ENCODE results near the gene C9orf57. TPM values are rescaled to one million over a fixed set of nuclear protein-coding genes. Genes with fewer than 3 reads are reported as not detected.
"Not testable (repeated sequence)": the region's sequence is repeated elsewhere in the genome, so short reads cannot be mapped to it uniquely, and the experiment has no call there.

The C9orf57 gene
- total and polyA plus RNA-seq, 8 donors: 0.10 TPM; not detected in 7

DNA sequence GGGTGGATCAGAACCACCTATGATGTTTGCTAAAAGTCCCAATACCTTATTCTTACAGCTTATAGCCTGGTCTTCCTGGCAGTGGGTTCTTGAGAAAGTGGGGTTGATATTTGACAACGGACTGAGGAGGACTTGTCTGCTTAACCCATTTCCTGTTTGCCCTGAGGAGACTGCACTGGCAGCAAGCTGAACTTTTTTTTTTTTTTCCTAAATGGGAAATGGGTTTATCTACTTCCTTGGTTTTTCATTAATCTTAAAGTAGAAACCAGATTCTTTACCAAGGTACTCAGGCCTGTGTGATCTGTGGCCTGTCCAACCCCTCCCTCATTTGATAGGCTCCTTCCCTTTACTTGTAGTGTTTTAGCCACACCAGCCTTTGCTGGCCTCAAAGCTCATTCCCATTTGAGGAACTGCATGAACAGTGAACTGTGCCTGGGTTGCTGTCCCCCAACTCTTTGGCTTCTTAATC is 47.1 kb downstream of the C9orf57 start:
- no peaks in the 10 kb centered on the region for H3K4me1 ChIP-seq
- H3K36me3 ChIP-seq: no peaks in the 10 kb centered on the region
- DNase-seq (peak in 1 of 4 donors; percentile 2), ATAC-seq (peak; percentile 27)
- H3K4me3 ChIP-seq: no peak overlapping the region
- intact Hi-C loops (cut with DNase I): no loop called here
- no peak overlapping the region for H3K27ac ChIP-seq
- no peaks in the 10 kb centered on the region for H3K9me3 ChIP-seq
- TF ChIP-seq, protein P1, sequence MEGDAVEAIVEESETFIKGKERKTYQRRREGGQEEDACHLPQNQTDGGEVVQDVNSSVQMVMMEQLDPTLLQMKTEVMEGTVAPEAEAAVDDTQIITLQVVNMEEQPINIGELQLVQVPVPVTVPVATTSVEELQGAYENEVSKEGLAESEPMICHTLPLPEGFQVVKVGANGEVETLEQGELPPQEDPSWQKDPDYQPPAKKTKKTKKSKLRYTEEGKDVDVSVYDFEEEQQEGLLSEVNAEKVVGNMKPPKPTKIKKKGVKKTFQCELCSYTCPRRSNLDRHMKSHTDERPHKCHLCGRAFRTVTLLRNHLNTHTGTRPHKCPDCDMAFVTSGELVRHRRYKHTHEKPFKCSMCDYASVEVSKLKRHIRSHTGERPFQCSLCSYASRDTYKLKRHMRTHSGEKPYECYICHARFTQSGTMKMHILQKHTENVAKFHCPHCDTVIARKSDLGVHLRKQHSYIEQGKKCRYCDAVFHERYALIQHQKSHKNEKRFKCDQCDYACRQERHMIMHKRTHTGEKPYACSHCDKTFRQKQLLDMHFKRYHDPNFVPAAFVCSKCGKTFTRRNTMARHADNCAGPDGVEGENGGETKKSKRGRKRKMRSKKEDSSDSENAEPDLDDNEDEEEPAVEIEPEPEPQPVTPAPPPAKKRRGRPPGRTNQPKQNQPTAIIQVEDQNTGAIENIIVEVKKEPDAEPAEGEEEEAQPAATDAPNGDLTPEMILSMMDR (IDR thresholded peaks at IDR 0.05): no peak
- no peaks in the 10 kb centered on the region for H3K27me3 ChIP-seq

DNA sequence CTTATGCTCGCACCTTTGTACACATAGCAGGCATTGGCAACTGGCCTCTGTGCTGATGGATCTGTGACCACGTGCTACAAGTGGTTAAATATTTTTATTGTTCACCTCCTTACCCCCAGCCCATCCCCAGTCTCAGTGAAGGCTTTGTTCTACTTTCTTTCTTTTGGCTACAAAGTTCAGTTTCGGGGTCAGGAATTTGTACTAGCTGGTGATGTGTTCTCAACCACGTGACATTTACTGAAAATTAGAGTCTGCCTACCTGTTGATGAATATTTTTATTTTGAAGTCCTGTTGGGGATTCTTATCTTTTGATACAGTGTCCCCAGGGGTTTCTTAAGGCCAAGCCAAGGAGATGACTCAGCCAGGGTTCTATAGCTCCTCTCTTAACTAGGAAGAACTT is 47.8 kb downstream of the C9orf57 start:
- Histone ChIP-seq H3K27ac (no peak overlapping the region), H3K4me3 (no peak overlapping the region), H3K9me3 (no peaks in the 10 kb centered on the region), H3K4me1 (no peaks in the 10 kb centered on the region), H3K27me3 (no peaks in the 10 kb centered on the region), H3K36me3 (no peaks in the 10 kb centered on the region)
- no peak for ATAC-seq
- intact Hi-C loops (cut with DNase I): no loop called here
- TF ChIP-seq, protein P1 (IDR thresholded peaks at IDR 0.05): no peak
- DNase-seq: no peak

DNA sequence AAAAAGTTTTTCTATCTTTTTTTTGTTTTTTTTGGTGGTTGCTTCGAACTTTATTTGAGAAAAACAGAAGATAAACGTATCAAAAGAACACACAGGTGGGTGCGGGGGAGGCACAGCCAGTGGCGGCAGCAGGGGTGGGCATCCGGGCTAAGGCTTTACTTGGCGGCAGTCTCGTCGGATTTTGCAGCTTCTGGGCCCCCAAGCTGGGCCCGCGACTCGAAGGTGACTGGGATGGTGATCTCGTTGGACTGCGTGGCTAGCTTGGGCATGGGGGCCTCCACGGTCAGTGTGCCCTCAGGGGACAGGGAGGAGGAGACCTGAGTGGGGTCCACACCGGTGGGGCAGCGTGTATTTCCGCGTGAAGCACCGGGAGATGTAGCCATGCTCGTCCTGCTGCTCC is 52.7 kb downstream of the C9orf57 start:
- intact Hi-C loops (cut with DNase I); H3K4me3 ChIP-seq; H3K36me3 ChIP-seq; DNase-seq; H3K4me1 ChIP-seq; H3K27me3 ChIP-seq; ATAC-seq; H3K27ac ChIP-seq; H3K9me3 ChIP-seq: not testable (repeated sequence)

DNA sequence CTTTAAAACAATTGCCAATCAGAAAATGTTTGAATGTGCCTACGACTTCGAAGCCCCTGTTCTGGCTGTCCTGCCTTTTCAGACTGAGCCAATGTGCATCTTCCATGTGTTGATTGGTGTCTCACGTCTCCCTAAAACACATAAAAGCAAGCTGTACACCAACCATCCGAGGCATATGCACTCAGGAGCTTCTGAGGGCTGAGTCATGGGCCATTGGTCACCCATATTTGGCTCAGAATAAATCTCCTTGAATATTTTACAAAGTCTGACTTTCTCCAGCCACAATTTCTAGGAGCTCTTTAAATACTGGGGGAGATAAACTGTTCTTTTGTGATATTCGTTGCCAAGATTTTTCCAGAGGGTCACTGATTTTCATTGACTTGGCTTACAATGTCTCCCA is 53.9 kb downstream of the C9orf57 start:
- intact Hi-C loops (cut with DNase I): no loop called here
- TF ChIP-seq, protein P1 (IDR thresholded peaks at IDR 0.05): no peak
- DNase-seq (no peak), ATAC-seq (no peak)
- Histone ChIP-seq H3K36me3 (no peaks in the 10 kb centered on the region), H3K27ac (no peak overlapping the region), H3K27me3 (no peaks in the 10 kb centered on the region), H3K9me3 (no peaks in the 10 kb centered on the region), H3K4me1 (no peaks in the 10 kb centered on the region), H3K4me3 (no peak overlapping the region)

DNA sequence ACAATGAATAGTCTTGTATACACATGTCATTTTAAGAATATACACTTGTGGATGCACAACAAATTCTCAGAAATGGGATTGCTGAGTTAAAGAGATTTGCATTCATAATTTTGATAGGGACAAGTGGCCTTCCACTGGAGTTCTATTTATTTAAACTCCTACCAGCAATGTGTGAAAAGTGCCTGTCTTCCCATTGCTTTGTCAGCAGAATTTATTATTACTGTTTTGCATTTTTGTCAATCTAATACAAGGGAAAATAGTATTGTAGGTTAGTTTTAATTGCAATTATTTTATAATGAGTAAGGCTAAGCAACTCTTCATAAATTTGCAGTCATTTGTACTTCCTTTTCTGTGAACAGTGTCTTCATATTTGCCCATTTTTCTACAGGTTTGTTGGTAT is 55.0 kb downstream of the C9orf57 start:
- Histone ChIP-seq H3K27ac (no peak overlapping the region), H3K9me3 (peaks cover 0 to 4% of the 10 kb centered on the region in 2 donors), H3K36me3 (no peaks in the 10 kb centered on the region), H3K27me3 (no peaks in the 10 kb centered on the region), H3K4me1 (no peaks in the 10 kb centered on the region), H3K4me3 (no peak overlapping the region)
- no peak for DNase-seq
- intact Hi-C loops (cut with DNase I): no loop called here
- no peak for ATAC-seq
- TF ChIP-seq, protein P1 (IDR thresholded peaks at IDR 0.05): no peak

Other genes starting within 250 kb of the C9orf57 start
- gene ABHD17B, start 149.4 kb downstream of the C9orf57 start, total RNA-seq: 10 to 100 TPM; 13.6 to 14.9 TPM
- 10 to 100 TPM; 24.8 to 27.5 (median 26.1) TPM for gene ABHD17B, start 149.4 kb downstream of the C9orf57 start, polyA plus RNA-seq (ENCODE audit: insufficient read length in 6 of 6)
- 1 to 10 TPM; 8.3 to 9.6 TPM for gene C9orf85, start 149.0 kb downstream of the C9orf57 start, total RNA-seq
- gene C9orf85, start 149.0 kb downstream of the C9orf57 start, polyA plus RNA-seq (ENCODE audit: insufficient read length in 6 of 6): 10 to 100 TPM; 16.2 to 20.8 (median 18.6) TPM
- gene GDA, start 88.8 kb upstream of the C9orf57 start, total RNA-seq: under 1 TPM in 1 of 2 donors, not detected in 1; 0.08 TPM
- under 1 TPM; 0.09 to 0.31 (median 0.18) TPM for gene GDA, start 88.8 kb upstream of the C9orf57 start, polyA plus RNA-seq (ENCODE audit: insufficient read length in 6 of 6)

All from left lung (tissue), 10 donors.